ENCODE measurements around the gene NPIPB5. TPM values are rescaled to one million over a fixed set of nuclear protein-coding genes. Genes with fewer than 3 reads are reported as not detected.
"Not testable (repeated sequence)": the region's sequence is repeated elsewhere in the genome, so short reads cannot be mapped to it uniquely, and the experiment has no call there.

Gene NPIPB5
- 100 to 1,000 TPM in 2 of 4 donors, 10 to 100 TPM in 2; 43.4 to 334 (median 124) TPM for polyA plus RNA-seq (ENCODE audit: insufficient read length in 4 of 4)

DNA sequence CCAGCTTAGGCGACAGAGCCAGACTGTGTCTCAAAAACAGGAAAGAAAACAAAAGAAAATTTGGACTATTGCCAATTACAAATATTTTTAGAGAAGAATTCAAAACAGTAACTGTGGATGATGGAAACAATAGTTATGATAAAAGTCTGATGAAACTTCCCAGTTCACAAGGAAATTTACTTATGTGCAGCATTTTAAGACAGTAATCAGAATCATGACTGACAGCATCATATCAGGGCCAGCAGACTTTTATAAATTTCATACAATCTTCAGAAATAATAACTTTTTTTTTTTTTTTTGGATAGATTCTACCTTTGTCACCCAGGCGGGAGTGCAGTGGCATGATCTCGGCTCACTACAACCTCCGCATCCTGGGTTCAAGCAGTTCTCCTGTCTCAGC is at the start of gene NPIPB5:
Gene NPIPB5 (plus strand): TSS at position 301 of the 400 bp plus-strand sequence. CDS start 2,911 bp downstream, outside the sequence.
- DNase-seq (ENCODE audit: low read depth in 4 of 4, low spot score in 2 of 4) = not testable (repeated sequence)

DNA sequence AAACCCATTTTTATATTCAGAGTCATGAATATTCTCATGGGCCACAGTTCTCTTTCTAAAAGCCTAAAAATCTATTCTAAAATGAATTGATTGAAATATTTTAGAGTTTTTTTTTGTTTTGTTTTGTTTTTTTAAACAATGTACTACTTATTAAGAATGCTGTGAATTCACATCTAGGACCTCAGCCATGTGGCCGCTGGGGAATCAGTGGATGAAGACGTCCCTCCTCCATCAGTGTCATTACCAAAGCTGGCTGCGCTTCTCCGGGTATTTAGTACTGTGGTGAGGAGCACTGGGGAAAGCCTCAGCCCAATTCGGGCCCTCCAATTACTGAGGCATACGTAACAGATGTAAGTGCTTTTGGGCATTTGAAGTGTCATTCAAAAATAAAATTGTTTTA is 41.8 kb upstream of the NPIPB5 start:
- DNase-seq (ENCODE audit: low read depth in 4 of 4, low spot score in 2 of 4) = not testable (repeated sequence)

DNA sequence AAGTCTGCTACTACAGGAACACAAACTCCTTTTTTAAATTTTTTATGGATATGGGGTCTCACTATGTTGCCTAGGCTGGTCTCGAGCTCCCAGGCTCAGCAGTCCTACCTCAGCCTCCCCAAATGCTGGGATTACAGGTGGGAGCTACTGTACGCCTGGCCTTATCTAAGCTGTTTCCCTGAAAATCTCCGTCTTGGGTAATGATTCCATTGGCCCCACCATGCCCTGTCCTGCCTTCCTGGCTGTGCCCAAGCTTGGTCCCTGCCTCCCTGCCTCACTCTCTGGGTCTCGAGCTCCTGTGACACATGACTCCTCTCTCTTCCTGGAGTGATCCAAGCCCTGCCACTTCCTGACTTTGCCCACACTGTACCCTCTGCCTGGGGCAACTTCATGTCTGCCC is 27.3 kb downstream of the NPIPB5 start:
- DNase-seq (ENCODE audit: low read depth in 4 of 4, low spot score in 2 of 4) = not testable (repeated sequence)

DNA sequence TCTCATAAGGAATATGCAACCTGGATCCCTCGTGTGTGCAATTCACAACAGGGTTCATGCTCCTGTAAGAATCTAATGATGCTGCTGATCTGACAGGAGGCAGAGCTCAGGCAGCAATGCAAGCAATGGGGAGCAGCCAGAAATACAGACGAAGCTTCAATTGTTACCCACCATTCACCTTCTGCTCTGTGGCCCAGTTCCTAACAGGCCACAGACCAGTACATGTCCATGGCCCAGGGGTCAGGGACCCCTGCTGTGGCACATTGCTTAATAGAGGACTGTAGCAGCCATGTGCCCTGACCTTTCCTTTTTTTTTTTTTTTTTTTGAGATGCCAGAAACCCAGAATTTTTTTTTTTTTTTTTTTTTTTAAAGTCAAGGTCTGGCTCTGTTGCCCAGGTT is 34.1 kb downstream of the NPIPB5 start:
- DNase-seq (ENCODE audit: low read depth in 4 of 4, low spot score in 2 of 4) = not testable (repeated sequence)

DNA sequence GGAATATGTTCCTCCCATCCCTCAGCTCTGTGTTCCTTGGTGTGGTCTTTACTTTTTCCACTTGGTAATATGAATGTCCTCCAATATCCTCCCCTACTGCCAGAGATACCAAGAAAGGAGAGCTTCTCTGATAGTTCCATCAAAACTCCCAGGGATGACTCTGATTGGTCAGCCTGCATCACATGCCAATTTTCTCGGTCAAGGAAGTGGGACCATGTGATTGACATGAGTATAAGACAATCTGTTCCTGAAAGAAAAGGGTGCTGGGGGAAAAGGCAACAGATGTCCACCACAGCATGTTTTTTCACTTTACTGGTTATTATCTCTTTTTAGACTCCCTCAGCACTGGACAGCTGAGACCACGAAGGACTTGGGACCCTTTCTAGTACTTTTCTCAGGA is 35.9 kb downstream of the NPIPB5 start:
- DNase-seq (ENCODE audit: low read depth in 4 of 4, low spot score in 2 of 4) = not testable (repeated sequence)

DNA sequence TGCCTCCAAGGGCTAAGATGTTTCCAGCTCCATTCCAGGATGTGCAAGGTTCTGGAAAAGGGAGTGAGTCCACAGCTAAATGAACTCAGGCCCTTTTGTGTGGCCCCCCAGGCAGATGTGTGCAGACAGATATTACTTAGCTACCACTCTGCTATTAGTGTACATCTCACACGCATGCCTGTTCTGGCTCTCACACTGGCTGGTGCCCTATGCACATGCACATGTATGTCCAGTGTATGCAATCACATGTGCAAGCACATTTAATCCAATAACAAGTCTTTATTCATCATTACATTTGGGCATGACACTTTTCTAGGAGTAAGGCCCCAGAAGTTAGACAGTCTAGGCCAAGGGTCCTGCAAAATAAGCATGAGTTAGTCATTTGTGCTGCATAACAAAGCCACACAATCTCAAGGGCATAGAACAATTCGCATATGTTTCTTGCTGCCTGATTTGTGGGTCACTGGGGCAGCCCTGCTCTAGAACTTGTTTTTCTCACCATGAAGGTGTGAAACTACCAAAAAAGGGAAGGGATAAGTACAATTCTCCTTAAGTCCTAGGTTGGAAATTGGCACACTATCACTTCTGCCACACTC is 36.6 kb downstream of the NPIPB5 start:
- DNase-seq (ENCODE audit: low read depth in 4 of 4, low spot score in 2 of 4) = not testable (repeated sequence)

DNA sequence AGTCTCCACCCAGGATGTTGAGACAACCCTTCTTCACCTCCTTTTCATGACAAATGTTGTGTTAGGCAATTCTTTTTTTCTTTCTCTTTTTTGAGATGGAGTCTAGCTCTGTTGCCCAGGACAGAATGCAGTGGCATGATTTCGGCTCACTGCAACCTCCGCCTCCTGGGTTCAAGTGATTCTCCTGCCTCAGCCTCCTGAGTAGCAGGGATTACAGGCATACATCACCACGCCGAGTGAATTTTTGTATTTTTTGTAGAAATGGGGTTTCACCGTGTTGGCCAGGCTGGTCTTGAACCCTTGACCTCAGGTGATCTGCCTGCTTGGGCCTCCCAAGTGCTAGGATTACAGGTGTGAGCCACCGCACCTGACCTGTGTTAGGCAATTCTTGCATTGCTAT is 39.2 kb downstream of the NPIPB5 start:
- not testable (repeated sequence) for DNase-seq (ENCODE audit: low read depth in 4 of 4, low spot score in 2 of 4)

DNA sequence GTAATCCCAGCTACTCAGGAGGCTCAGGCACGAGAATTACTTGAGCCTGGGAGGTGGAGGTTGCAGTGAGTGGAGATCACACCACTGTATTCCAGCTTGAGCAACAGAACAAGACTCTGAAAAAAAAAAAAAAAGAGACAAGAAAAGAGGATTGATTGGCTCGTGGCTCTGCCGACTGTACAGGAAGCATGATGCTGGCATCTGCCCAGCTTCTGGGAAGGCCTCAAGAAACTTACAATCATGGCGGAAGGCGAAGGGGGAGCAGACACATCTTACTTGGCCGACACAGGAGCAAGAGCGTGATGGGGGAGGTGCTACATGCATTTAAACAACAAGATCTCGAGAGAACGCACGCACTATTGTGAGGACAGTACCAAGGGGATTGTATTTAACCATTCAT is 40.5 kb downstream of the NPIPB5 start:
- not testable (repeated sequence) for DNase-seq (ENCODE audit: low read depth in 4 of 4, low spot score in 2 of 4)

DNA sequence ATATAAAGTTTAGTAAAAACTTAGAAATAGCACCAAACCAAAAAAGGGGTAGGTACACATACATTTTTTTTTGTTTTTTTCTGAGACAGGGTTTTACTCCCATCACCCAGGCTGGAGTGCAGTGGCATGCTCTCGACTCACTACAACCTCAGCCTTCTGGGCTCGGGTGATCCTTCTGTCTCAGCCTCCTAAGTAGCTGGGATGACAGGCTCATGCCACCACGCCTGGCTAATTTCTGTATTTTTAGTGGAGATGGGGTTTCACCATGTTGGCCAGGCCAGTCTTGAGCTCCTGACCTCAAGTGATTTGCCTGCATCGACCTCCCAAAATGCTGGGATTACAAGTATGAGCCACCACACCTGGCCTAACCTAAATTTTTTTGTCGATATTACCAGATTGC is 41.0 kb downstream of the NPIPB5 start:
- DNase-seq (ENCODE audit: low read depth in 4 of 4, low spot score in 2 of 4) = not testable (repeated sequence)

DNA sequence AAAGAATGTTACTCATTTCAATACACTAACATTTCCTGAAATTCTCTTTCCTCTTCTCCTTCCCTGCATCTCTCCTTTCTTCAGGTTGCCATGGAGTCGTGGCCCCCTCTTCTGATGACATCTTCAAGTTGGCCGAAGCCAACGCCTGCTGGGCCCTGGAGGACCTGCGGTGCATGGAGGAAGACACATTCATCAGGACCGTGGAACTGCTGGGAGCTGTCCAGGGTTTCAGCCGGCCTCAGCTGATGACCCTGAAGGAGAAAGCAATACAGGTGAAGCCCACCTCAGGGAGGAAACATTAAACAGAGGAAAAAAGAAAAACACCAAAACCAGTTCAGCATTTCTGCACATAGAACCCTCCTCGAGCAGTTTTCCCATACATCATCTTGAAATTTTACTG is 46.1 kb downstream of the NPIPB5 start:
- DNase-seq (ENCODE audit: low read depth in 4 of 4, low spot score in 2 of 4) = not testable (repeated sequence)

Other genes with a start within 250 kb of the NPIPB5 start
- gene POLR3E, start 213.5 kb upstream of the NPIPB5 start, polyA plus RNA-seq (ENCODE audit: insufficient read length in 4 of 4) = 10 to 100 TPM; 41.2 to 70.1 (median 57.0) TPM
- gene CDR2, start 136.3 kb upstream of the NPIPB5 start, polyA plus RNA-seq (ENCODE audit: insufficient read length in 4 of 4) = 10 to 100 TPM; 30.2 to 32.1 (median 31.1) TPM

Measured in left renal cortex interstitium (tissue), 4 donors.